Brain microvascular endothelial cell (primary cell): ENCODE results near the gene HKDC1.

Experiments used
- DNase-seq: peaks from one replicate; pipeline ENCODE4 v3.0.0-alpha.2; 2020
- H3K27ac ChIP-seq: fragments of 250-450 bp; sonication (Bioruptor Pico); 2 replicates; pipeline ENCODE4 v1.5.1; 2020; ENCODE audit warnings: mild to moderate bottlenecking, moderate library complexity
- H3K27me3 ChIP-seq: fragments of 250-450 bp; sonication (Bioruptor Pico); replicated peaks from 2 replicates; pipeline ENCODE4 v1.5.1; 2020; ENCODE audit warnings: mild to moderate bottlenecking
- H3K36me3 ChIP-seq: fragments of 250-450 bp; sonication (Bioruptor Pico); replicated peaks from 2 replicates; pipeline ENCODE4 v1.5.1; 2020; ENCODE audit warnings: mild to moderate bottlenecking
- H3K4me3 ChIP-seq: 2 replicates; pipeline ENCODE4 v1.5.1; 2011; ENCODE audit warnings: low read depth, mild to moderate bottlenecking, control low read depth, low read length, moderate library complexity
- in situ Hi-C: cut with HindIII; loops from 2 replicates; pipeline ENCODE4 v1.10.0; 2017; ENCODE audit warnings: low sequenced_read_pairs, low pct_ligation_motif_present
- TF ChIP-seq, protein P1 (sequence below): IDR thresholded peaks from 2 replicates; pipeline ENCODE4 v1.5.1; 2011; ENCODE audit warnings: low read depth, mild to moderate bottlenecking, moderate library complexity, low read length, control low read depth, inconsistent platforms; ENCODE audit errors: missing control alignments

The HKDC1 gene

GRCh38 chr10:69311309-69311708, 91.2 kb downstream of the HKDC1 start:
- in situ Hi-C loops = no loop called here
- no peak for DNase-seq
- no peaks in the 10 kb centered on the region for H3K36me3 ChIP-seq
- no peak overlapping the region for H3K27ac ChIP-seq
- H3K27me3 ChIP-seq = no peaks in the 10 kb centered on the region
- H3K4me3 ChIP-seq = no peak overlapping the region
- TF ChIP-seq, protein P1, sequence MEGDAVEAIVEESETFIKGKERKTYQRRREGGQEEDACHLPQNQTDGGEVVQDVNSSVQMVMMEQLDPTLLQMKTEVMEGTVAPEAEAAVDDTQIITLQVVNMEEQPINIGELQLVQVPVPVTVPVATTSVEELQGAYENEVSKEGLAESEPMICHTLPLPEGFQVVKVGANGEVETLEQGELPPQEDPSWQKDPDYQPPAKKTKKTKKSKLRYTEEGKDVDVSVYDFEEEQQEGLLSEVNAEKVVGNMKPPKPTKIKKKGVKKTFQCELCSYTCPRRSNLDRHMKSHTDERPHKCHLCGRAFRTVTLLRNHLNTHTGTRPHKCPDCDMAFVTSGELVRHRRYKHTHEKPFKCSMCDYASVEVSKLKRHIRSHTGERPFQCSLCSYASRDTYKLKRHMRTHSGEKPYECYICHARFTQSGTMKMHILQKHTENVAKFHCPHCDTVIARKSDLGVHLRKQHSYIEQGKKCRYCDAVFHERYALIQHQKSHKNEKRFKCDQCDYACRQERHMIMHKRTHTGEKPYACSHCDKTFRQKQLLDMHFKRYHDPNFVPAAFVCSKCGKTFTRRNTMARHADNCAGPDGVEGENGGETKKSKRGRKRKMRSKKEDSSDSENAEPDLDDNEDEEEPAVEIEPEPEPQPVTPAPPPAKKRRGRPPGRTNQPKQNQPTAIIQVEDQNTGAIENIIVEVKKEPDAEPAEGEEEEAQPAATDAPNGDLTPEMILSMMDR = no peak

GRCh38 chr10:69312528-69312927, 92.4 kb downstream of the HKDC1 start:
- no peak for DNase-seq
- no peaks in the 10 kb centered on the region for H3K27me3 ChIP-seq
- no peak overlapping the region for H3K27ac ChIP-seq
- in situ Hi-C loops = no loop called here
- H3K36me3 ChIP-seq = no peaks in the 10 kb centered on the region
- H3K4me3 ChIP-seq = no peak overlapping the region
- TF ChIP-seq, protein P1 = no peak

DNA sequence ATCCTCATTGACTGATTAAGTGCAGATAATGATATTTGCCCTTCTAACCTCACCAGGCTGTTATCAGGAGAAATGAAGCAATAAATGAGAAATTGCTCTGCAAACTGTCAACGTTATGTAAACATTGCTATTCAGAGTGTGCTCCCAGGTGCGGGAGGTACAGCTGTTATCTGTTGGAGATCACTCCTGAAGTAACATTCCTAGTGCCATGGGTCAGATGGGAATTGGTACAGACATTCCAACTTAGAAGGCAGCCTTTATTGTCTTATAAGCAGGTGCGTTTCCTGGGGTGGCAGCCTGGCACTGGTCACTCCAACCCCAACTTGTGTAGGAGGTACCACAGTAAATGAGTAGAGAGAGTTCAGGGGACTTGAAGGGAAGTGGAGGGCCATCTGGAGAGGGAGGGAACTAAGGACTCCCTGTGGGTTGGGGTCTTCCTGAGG, 95.0 kb downstream of the HKDC1 start:
- DNase-seq = no peak
- H3K4me3 ChIP-seq = no peak overlapping the region
- TF ChIP-seq, protein P1 = no peak
- no peaks in the 10 kb centered on the region for H3K27me3 ChIP-seq
- in situ Hi-C loops = no loop called here
- no peak overlapping the region for H3K27ac ChIP-seq
- H3K36me3 ChIP-seq = no peaks in the 10 kb centered on the region

GRCh38 chr10:69315610-69316312, 95.6 kb downstream of the HKDC1 start:
- in situ Hi-C loops = no loop called here
- peak; percentile 16 for DNase-seq
- Histone ChIP-seq H3K27me3 (no peaks in the 10 kb centered on the region), H3K36me3 (no peaks in the 10 kb centered on the region), H3K27ac (no peak overlapping the region), H3K4me3 (no peak overlapping the region)
- TF ChIP-seq, protein P1 = no peak

- Histone ChIP-seq H3K4me3 (no peak overlapping the region), H3K27me3 (no peaks in the 10 kb centered on the region), H3K36me3 (no peaks in the 10 kb centered on the region), H3K27ac (no peak overlapping the region)
- TF ChIP-seq, protein P1 = no peak
- in situ Hi-C loops = no loop called here
- DNase-seq = peak; percentile 23
Observed at GRCh38 chr10:69316313-69317059, 96.4 kb downstream of the HKDC1 start.
